ENCODE results near the gene WDR27.

DNA sequence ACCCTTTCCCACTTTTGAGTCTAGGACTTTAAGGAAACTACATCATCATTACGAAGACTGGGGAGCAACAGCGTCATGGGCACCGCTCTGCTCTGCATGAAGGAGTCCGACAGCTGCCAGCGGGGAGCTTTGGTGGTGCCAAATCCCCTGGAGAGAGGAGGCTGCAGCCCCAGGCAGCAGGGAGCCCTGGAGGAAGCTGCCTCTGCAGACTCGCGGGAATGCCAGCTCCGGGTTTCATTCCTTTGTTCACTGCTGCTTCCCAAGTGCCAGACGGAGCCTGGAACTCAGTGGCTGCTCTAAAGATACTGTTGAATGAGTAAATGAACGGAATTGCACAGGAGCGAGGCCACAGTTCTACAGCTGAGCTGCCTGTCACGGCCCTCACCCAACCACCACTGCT lies 251.7 kb downstream of the WDR27 start:
- TF ChIP-seq ZNF514 (tag by site-specific recombination; IDR thresholded peaks at IDR 0.05) (no peak), ZBTB11 (tag by site-specific recombination; conservative IDR thresholded peaks at IDR 0.05; ENCODE audit: low read depth) (no peak), ZNF19 (tag by site-specific recombination; IDR thresholded peaks at IDR 0.05; ENCODE audit: low read depth) (no peak), ZSCAN23 (tag by site-specific recombination; IDR thresholded peaks at IDR 0.05) (no peak), KLF9 (tag by site-specific recombination; IDR thresholded peaks at IDR 0.05; ENCODE audit: low read depth) (no peak), ZNF416 (tag by site-specific recombination; IDR thresholded peaks at IDR 0.05) (no peak), CTCF (tag by site-specific recombination; IDR thresholded peaks at IDR 0.05) (no peak), PRDM6 (tag by site-specific recombination; IDR thresholded peaks at IDR 0.05) (no peak), ZNF140 (tag by site-specific recombination; IDR thresholded peaks at IDR 0.05) (no peak), ZNF121 (tag by site-specific recombination; IDR thresholded peaks at IDR 0.05) (no peak), ZBTB7A (tag by site-specific recombination; IDR thresholded peaks at IDR 0.05; ENCODE audit: low read depth) (no peak), GLIS2 (tag by site-specific recombination; IDR thresholded peaks at IDR 0.05) (no peak), BCL11A (tag by site-specific recombination; IDR thresholded peaks at IDR 0.05; ENCODE audit: low read depth) (no peak)

Measured in HEK293 (cell line).